HG03354 (cell line): Measurements from ENCODE around the gene TRUB1.

ENCODE experiments used
- ATAC-seq: cut with Tn5 transposase; IDR thresholded peaks from one replicate; pipeline ENCODE4 v1.9.1; 2021; ENCODE audit warnings: mild to moderate bottlenecking; ENCODE audit not compliant: unreplicated experiment, poor library complexity, severe bottlenecking

Gene TRUB1

GRCh38 chr10:114970515-114970914 lies 32.5 kb downstream of the TRUB1 start:
- ATAC-seq, result no peak

GRCh38 chr10:114973306-114973705 lies 35.3 kb downstream of the TRUB1 start:
- no peak for ATAC-seq

DNA sequence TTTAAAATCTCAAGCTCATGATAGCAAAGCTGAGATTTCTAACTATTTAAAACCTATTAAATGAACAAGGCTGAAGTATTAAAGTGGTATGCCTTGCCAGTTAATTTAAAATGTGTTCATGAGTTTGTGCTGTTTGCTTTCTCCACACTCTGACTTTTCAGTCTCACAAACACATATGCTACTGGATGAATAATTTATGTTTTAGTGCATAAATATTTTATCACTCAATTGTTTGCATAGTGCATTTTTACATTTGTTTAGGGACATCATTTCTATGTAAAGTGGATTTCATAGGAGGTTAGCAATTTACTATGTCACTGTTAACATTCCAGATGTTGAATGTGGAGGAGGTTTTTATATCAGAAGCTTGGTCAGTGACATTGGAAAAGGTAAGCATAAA lies 36.0 kb downstream of the TRUB1 start:
- no peak for ATAC-seq

GRCh38 chr10:114974625-114975024 lies 36.6 kb downstream of the TRUB1 start:
- ATAC-seq, result no peak

DNA sequence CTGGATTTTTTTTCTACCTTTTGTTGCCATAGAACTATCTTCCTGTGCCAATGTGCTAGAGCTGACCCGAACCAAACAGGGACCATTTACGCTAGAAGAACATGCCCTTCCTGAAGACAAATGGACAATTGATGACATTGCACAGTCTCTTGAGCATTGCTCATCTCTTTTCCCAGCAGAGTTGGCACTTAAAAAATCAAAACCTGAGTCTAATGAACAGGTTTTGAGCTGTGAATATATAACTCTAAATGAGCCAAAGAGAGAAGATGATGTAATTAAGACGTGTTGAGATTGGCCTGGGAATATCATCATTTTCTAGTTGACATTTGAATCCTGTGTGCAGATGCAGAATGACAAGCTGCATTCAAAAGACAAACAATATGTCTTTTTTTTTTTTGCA lies 37.1 kb downstream of the TRUB1 start:
- no peak for ATAC-seq

GRCh38 chr10:114982989-114983388 lies 45.0 kb downstream of the TRUB1 start:
- ATAC-seq, result no peak

- ATAC-seq, result no peak
Observed at GRCh38 chr10:114987995-114988394, 50.0 kb downstream of the TRUB1 start.

DNA sequence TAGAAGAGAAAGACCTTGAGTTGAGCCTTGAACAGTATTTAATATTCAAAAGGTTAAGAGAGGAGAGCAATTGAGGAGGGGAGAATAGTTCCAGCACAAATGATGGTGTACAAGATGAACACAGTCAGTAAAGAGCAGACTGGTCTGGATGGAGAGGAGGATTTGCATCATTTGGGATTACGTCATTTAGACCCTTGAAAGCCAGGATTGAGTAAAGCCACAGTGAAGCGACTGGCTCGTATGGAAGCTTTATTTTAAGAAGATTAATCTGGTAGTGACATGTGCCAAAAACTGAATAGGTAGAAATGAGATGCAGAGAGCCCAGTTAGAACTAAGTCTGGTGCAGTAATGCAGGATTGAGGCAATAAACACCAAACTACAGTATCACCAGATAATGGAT lies 52.6 kb downstream of the TRUB1 start:
- no peak for ATAC-seq

GRCh38 chr10:114990991-114991390 lies 53.0 kb downstream of the TRUB1 start:
- ATAC-seq, result no peak

DNA sequence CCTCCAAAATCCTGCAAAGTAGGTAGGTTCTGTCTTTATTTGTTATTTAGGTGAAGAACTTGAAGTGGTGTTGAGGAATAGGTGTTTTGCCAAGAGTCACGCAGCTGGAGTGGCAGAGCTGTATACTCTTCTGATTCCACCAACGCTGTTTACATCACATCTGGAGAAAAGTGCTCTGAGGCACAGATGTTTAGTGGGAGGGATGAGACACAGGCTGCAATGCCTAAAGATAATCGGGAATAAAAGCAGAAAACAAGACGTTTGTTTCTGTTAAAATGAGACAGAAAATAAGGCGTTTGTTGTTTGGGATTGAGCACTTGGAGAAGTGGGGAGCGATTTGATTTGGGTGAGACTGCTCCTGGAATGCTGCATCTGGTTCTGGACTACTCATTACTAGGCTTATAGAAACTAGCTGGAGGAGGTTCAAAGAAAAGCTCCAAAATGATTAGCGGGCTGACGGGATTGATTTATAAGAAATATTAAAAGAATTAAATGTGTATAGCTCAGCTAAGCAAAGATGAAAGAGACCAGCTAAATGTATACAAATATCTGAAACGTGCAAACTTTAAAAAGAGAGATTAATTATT lies 54.3 kb downstream of the TRUB1 start:
- no peak for ATAC-seq

- ATAC-seq, result no peak
Observed at GRCh38 chr10:114995468-114996247, 57.7 kb downstream of the TRUB1 start.

DNA sequence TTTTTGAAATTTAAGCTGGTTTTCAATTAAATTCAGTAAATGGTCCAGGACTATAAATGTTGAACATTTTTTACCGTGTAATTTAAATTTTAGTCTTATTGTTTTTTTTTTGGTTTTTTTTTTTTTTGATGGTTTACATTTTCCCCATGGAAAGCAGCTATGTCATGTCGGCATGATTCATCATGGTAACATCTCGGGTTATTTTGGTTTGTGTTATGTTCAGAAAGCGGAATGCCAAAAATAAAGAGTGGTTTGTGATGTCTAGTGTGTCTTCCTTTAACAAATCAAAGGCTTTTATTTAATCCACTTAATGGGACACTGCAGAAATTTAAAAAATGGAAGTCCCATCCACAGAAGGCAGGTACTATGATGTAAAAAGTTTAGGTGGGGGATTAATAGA lies 58.5 kb downstream of the TRUB1 start:
- no peak for ATAC-seq

DNA sequence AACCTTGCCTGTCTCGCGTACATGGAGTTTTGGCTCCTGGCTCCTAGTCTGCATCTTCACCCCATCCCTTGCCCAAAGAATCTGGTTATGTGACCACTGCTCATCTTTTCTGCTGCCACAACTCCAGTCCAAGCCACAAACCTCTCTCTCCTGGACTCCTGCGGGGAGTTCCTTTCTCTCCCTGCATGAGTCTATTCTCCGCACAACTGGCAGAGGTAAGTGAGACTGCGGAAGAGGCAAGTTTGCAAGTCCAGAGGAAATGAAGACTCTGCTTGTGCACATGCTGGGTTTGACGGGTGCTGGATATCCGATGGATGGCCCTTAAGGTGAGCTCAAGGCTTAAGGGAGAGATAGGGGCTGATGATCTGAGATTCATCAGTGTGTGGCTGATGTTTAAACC lies 61.0 kb downstream of the TRUB1 start:
- ATAC-seq, result no peak

- peak; percentile 86 for ATAC-seq
Observed at GRCh38 chr10:115001506-115002381, 63.7 kb downstream of the TRUB1 start.

DNA sequence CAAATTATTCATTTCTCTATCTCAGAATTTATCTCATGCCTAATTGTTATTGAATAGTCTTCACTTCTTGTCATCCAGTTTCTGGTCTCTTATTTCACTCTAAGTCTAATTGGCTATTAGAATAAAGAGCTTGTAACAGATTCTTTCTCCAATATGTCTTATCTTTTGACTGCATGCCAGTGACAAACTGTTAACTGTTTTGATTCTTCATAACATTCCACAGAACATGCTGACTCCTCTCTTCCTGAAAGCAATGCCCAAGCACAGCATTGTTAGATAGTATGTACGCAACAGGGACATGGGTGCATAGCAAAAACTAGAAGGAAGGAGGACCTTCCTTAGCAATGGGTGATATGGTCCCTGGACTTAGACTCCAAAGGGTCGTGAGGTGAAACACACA lies 65.4 kb downstream of the TRUB1 start:
- no peak for ATAC-seq

GRCh38 chr10:115004236-115004862 lies 66.4 kb downstream of the TRUB1 start:
- no peak for ATAC-seq

- no peak for ATAC-seq
Observed at GRCh38 chr10:115005771-115006170, 67.8 kb downstream of the TRUB1 start.

DNA sequence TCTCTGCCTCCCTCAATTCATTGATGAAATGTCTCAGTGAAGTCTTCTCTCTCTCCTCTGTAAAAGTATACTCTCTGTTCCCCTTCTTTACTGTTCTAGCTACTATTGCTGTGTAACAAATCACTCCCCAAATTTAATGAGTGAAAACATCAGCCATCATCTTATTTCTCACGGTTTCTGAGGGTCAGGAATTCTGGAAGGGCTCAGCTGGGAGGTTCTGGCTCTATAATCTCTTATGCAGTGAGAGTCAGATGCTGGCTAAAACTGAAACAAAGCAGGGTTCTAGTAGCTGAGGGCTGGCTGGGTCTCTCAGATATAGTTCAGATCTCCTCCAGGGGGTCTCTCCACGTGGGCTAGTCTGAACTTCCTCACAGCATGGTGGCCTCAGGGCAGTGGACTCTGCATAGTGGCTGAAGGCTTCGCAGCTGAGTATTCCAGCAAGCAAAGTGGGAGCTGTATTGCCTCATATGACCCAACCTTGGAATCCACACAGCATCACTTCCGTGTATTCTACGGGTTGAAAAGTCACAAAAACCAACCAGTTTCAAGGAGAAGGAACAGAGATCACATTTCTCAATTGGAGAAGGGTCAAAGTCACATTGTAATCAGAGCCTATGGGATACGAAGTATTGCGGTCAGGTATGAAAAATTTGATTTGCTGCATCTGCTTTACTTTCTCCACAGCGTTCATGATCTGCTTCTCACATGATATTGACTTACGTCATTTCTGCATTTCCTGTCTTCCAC lies 80.4 kb downstream of the TRUB1 start:
- ATAC-seq, result no peak

- ATAC-seq, result no peak
Observed at GRCh38 chr10:115020449-115020848, 82.5 kb downstream of the TRUB1 start.

GRCh38 chr10:115022733-115023132 lies 84.7 kb downstream of the TRUB1 start:
- ATAC-seq, result peak; percentile 68
